Measurements from ENCODE around the gene MCCC1. TPM values are rescaled to one million over a fixed set of nuclear protein-coding genes. Genes with fewer than 3 reads are reported as not detected.
"Not testable (repeated sequence)": the region's sequence is repeated elsewhere in the genome, so short reads cannot be mapped to it uniquely, and the experiment has no call there.

The MCCC1 gene
- total RNA-seq, 2 experiments from 2014 or later, result 23.5 to 27.5 TPM

GRCh38 chr3:183117056-183117455 lies 17.8 kb upstream of the MCCC1 start:
- Mint-ChIP-seq H3K4me3 (no peak overlapping the region), H3K4me1 (peaks cover 2% of the 10 kb centered on the region), H3K27me3 (peaks cover 19% of the 10 kb centered on the region), H3K36me3 (ENCODE audit: low read depth) (no peaks in the 10 kb centered on the region), H3K9me3 (no peaks in the 10 kb centered on the region), H3K27ac (no peak overlapping the region)
- DNase-seq, result no peak
- POLR2A ChIA-PET, result interaction anchor here (0.7 kb wide), 1 partner anchor 202 kb away, joined by 3 read pairs; no protein-coding TSS in a partner anchor
- CTCF ChIA-PET, result interaction anchor here (0.9 to 1.0 kb wide), 2 partner anchors 265 to 270 kb away, joined by 3 to 4 read pairs; no protein-coding TSS in a partner anchor

- ChIA-PET CTCF (interaction anchor here (0.9 kb wide), 1 partner anchor 270 kb away, joined by 3 read pairs; no protein-coding TSS in a partner anchor), POLR2A (no interaction called here)
- H3K27me3 Mint-ChIP-seq, result peaks cover 19% of the 10 kb centered on the region
- no peaks in the 10 kb centered on the region for H3K36me3 Mint-ChIP-seq (ENCODE audit: low read depth)
- H3K4me1 Mint-ChIP-seq, result peaks cover 2% of the 10 kb centered on the region
- peak; percentile 59 for DNase-seq
- H3K4me3 Mint-ChIP-seq, result peak overlapping the region; percentile 58
- no peaks in the 10 kb centered on the region for H3K9me3 Mint-ChIP-seq
- no peak overlapping the region for H3K27ac Mint-ChIP-seq
Observed at GRCh38 chr3:183116025-183116614, 16.8 kb upstream of the MCCC1 start.

- DNase-seq, result no peak
- CTCF ChIA-PET, result interaction anchor here (1.0 kb wide), 1 partner anchor 8 kb away, joined by 4 read pairs; no protein-coding TSS in a partner anchor
- Mint-ChIP-seq H3K9me3 (no peaks in the 10 kb centered on the region), H3K27me3 (peaks cover 19% of the 10 kb centered on the region), H3K4me3 (no peak overlapping the region), H3K36me3 (ENCODE audit: low read depth) (no peaks in the 10 kb centered on the region), H3K27ac (no peak overlapping the region), H3K4me1 (peaks cover 2% of the 10 kb centered on the region)
- POLR2A ChIA-PET, result no interaction called here
Observed at GRCh38 chr3:183114384-183115178, 15.3 kb upstream of the MCCC1 start.

DNA sequence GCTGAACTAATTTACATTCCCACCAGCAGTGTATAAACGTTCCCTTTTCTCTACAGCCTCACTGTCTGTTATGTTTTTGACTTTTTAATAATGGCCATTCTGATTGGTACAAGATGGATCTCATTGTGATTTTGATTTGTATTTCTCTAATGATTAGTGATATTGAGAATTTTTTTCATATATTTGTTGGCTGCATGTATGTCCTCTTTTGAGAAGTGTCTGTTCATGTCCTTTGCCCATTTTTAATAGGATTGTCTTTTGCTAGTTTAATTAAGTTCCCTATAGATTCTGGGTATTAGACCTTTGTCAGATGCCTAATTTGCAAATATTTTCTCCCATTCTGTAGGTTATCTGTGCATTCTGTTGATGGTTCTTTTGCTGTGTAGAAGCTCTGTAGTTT lies 10.6 kb upstream of the MCCC1 start:
- H3K36me3 Mint-ChIP-seq (ENCODE audit: low read depth); POLR2A ChIA-PET; H3K27ac Mint-ChIP-seq; H3K9me3 Mint-ChIP-seq; H3K27me3 Mint-ChIP-seq; H3K4me3 Mint-ChIP-seq; CTCF ChIA-PET; DNase-seq; H3K4me1 Mint-ChIP-seq: not testable (repeated sequence)

GRCh38 chr3:183108470-183108869 lies 9.2 kb upstream of the MCCC1 start:
- Mint-ChIP-seq H3K9me3 (no peaks in the 10 kb centered on the region), H3K4me3 (no peak overlapping the region), H3K27ac (no peak overlapping the region), H3K4me1 (no peaks in the 10 kb centered on the region), H3K36me3 (ENCODE audit: low read depth) (no peaks in the 10 kb centered on the region), H3K27me3 (peaks cover 1% of the 10 kb centered on the region)
- ChIA-PET POLR2A (no interaction called here), CTCF (interaction anchor here (0.6 to 1.0 kb wide), 2 partner anchors 14 to 263 kb away, joined by 3 read pairs; no protein-coding TSS in a partner anchor)
- DNase-seq, result no peak

DNA sequence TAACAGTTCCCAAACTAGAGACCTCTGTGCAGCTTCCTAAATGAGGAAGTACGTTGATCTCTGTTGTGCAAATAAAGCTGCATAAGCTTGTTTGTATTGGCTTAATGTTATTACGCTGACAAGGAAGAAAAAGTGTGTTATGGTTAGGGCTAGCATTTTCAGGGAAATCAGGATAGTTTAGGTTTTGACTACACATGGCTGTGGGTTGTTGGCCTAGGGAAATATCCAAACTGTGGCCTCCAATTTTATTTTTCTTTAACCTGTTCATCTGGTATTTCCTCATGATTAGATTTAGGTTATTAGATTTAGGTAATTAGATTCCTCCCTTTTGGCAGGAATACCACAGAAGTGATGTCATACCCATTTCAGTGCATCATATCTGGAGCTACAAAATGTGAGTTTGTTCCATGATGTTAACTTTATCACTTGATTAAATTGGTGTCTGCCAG lies 8.7 kb upstream of the MCCC1 start:
- Mint-ChIP-seq H3K27me3 (peaks cover 1% of the 10 kb centered on the region), H3K36me3 (ENCODE audit: low read depth) (no peaks in the 10 kb centered on the region), H3K9me3 (no peaks in the 10 kb centered on the region), H3K4me1 (no peaks in the 10 kb centered on the region), H3K4me3 (no peak overlapping the region), H3K27ac (no peak overlapping the region)
- no peak for DNase-seq
- POLR2A ChIA-PET, result no interaction called here
- CTCF ChIA-PET, result interaction anchor here (0.6 to 1.0 kb wide), 2 partner anchors 15 to 263 kb away, joined by 3 read pairs; no protein-coding TSS in a partner anchor

DNA sequence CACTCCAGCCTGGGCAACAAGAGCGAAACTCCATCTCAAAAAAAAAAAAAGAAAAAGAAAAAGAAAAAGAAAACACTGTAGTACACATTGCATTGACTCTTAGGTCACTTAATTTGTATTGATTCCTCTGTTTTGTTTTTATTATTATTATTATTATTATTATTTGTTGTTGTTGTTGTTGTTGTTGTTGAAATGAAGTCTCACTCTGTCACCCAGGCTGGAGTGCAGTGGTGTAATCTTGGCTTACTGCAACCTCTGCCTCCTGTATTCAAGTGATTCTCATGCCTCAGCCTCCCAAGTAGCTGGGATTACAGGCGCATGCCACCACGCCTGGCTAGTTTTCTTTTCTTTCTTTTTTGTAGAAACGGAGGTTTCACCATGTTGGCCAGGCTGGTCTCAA lies 8.1 kb upstream of the MCCC1 start:
- H3K36me3 Mint-ChIP-seq (ENCODE audit: low read depth); H3K4me1 Mint-ChIP-seq; POLR2A ChIA-PET; H3K27ac Mint-ChIP-seq; CTCF ChIA-PET; H3K27me3 Mint-ChIP-seq; H3K9me3 Mint-ChIP-seq; H3K4me3 Mint-ChIP-seq; DNase-seq: not testable (repeated sequence)

- no peaks in the 10 kb centered on the region for H3K9me3 Mint-ChIP-seq
- H3K4me3 Mint-ChIP-seq, result no peak overlapping the region
- CTCF ChIA-PET, result no interaction called here
- H3K27me3 Mint-ChIP-seq, result peaks cover 1% of the 10 kb centered on the region
- DNase-seq, result no peak
- H3K36me3 Mint-ChIP-seq (ENCODE audit: low read depth), result no peaks in the 10 kb centered on the region
- POLR2A ChIA-PET, result no interaction called here
- no peaks in the 10 kb centered on the region for H3K4me1 Mint-ChIP-seq
- no peak overlapping the region for H3K27ac Mint-ChIP-seq
Observed at GRCh38 chr3:183106635-183107034, 7.3 kb upstream of the MCCC1 start.

DNA sequence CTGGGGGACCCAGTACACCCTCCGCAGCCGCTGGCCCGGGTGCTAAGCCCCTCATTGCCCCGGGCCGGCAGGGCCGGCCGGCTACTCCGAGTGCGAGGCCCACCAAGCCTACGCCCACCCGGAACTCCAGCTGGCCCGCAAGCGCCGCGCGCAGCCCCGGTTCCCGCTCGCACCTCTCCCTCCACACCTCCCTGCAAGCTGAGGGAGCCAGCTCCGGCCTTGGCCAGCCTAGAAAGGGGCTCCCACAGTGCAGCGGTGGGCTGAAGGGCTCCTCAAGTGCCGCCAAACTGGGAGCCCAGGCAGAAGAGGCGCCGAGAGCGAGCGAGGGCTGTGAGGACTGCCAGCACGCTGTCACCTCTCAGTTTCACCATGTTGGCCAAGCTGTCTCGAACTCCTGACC lies 4.7 kb upstream of the MCCC1 start:
- H3K27me3 Mint-ChIP-seq; H3K9me3 Mint-ChIP-seq; H3K4me3 Mint-ChIP-seq; H3K27ac Mint-ChIP-seq; DNase-seq; POLR2A ChIA-PET; CTCF ChIA-PET; H3K36me3 Mint-ChIP-seq (ENCODE audit: low read depth): not testable (repeated sequence)
- H3K4me1 Mint-ChIP-seq, result peaks cover 12% of the 10 kb centered on the region

DNA sequence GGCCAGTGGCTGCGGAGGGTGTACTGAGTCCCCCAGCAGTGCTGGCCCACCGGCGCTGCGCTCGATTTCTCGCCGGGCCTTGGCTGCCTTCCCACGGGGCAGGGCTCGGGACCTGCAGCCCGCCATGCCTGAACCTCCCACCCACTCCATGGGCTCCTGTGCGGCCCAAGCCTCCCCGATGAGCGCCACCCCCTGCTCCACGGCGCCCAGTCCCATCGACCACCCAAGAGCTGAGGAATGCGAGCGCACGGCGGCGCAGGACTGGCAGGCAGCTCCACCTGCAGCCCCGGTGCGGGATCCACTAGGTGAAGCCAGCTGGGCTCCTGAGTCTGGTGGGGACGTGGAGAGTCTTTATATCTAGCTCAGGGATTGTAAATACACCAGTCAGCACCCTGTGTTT lies 1.7 kb upstream of the MCCC1 start:
- POLR2A ChIA-PET; H3K36me3 Mint-ChIP-seq (ENCODE audit: low read depth); CTCF ChIA-PET; H3K4me3 Mint-ChIP-seq; DNase-seq; H3K27ac Mint-ChIP-seq; H3K9me3 Mint-ChIP-seq; H3K27me3 Mint-ChIP-seq: not testable (repeated sequence)
- H3K4me1 Mint-ChIP-seq, result peaks cover 24% of the 10 kb centered on the region

GRCh38 chr3:183100376-183100775 lies 1.1 kb upstream of the MCCC1 start:
- H3K4me3 Mint-ChIP-seq, result no peak overlapping the region
- no peaks in the 10 kb centered on the region for H3K9me3 Mint-ChIP-seq
- POLR2A ChIA-PET, result interaction anchor here (0.6 to 2.0 kb wide), 3 partner anchors 17 to 305 kb away, joined by 3 to 6 read pairs (median 3); no protein-coding TSS in a partner anchor

GRCh38 chr3:183099838-183100204 lies 525 bp upstream of the MCCC1 start:
- Mint-ChIP-seq H3K4me1 (peaks cover 25% of the 10 kb centered on the region), H3K36me3 (ENCODE audit: low read depth) (peaks cover 5% of the 10 kb centered on the region), H3K9me3 (no peaks in the 10 kb centered on the region), H3K27me3 (no peaks in the 10 kb centered on the region), H3K4me3 (peak overlapping the region; percentile 96), H3K27ac (peak overlapping the region; percentile 84)
- no peak for DNase-seq
- ChIA-PET POLR2A (interaction anchor here (0.6 to 2.0 kb wide), 3 partner anchors 16 to 305 kb away, joined by 3 to 6 read pairs (median 3); no protein-coding TSS in a partner anchor), CTCF (interaction anchor here (0.6 to 6.0 kb wide), 3 partner anchors 15 to 281 kb away, joined by 3 to 42 read pairs (median 4); no protein-coding TSS in a partner anchor)

More at GRCh38 chr3:183100376-183100775, 1.1 kb upstream of the MCCC1 start:
- no peak for DNase-seq
- peaks cover 5% of the 10 kb centered on the region for H3K36me3 Mint-ChIP-seq (ENCODE audit: low read depth)
- H3K4me1 Mint-ChIP-seq, result peaks cover 24% of the 10 kb centered on the region
- H3K27me3 Mint-ChIP-seq, result no peaks in the 10 kb centered on the region
- CTCF ChIA-PET, result interaction anchor here (0.6 to 6.0 kb wide), 3 partner anchors 15 to 280 kb away, joined by 3 to 42 read pairs (median 4); no protein-coding TSS in a partner anchor
- H3K27ac Mint-ChIP-seq, result peak overlapping the region; percentile 27

- no peak for DNase-seq
- Mint-ChIP-seq H3K27me3 (no peaks in the 10 kb centered on the region), H3K4me1 (peaks cover 30% of the 10 kb centered on the region), H3K36me3 (ENCODE audit: low read depth) (peaks cover 9% of the 10 kb centered on the region), H3K4me3 (peak overlapping the region; percentile 96), H3K27ac (peak overlapping the region; percentile 84), H3K9me3 (no peaks in the 10 kb centered on the region)
- ChIA-PET POLR2A (interaction anchor here (0.7 to 2.0 kb wide), 7 partner anchors 9 to 538 kb away, joined by 3 to 6 read pairs (median 4); no protein-coding TSS in a partner anchor), CTCF (interaction anchor here (1.1 to 6.0 kb wide), 5 partner anchors 11 to 384 kb away, joined by 3 to 42 read pairs (median 4); no protein-coding TSS in a partner anchor)
Observed at GRCh38 chr3:183098536-183099025, 715 bp downstream of the MCCC1 start.

Measured in activated CD4-positive, alpha-beta memory T cell treated with anti-CD3 and anti-CD28 coated beads, Interleukin-2, amount 10 ng/mL, durations not matched to agents 7 days and 5 days (primary cell).